ENCODE results near the gene LRRN1.

GRCh38 chr3:3825035-3825434, 25.8 kb downstream of the LRRN1 start:
- TF ChIP-seq RFX5 (IDR thresholded peaks at IDR 0.05) (no peak), MAZ (IDR thresholded peaks at IDR 0.05; ENCODE audit: borderline replicate concordance, low read depth, low read length) (no peak), CTCF (IDR thresholded peaks at IDR 0.05) (no peak), POLR2A (IDR thresholded peaks at IDR 0.05; ENCODE audit: low read length) (no peak), EP300 (IDR thresholded peaks at IDR 0.05) (no peak), MAX (IDR thresholded peaks at IDR 0.05) (no peak), CBX8 (IDR thresholded peaks at IDR 0.05) (no peak), MYC (IDR thresholded peaks at IDR 0.05; ENCODE audit: borderline replicate concordance, low read length) (no peak)
- TF ChIP-seq, protein P1, sequence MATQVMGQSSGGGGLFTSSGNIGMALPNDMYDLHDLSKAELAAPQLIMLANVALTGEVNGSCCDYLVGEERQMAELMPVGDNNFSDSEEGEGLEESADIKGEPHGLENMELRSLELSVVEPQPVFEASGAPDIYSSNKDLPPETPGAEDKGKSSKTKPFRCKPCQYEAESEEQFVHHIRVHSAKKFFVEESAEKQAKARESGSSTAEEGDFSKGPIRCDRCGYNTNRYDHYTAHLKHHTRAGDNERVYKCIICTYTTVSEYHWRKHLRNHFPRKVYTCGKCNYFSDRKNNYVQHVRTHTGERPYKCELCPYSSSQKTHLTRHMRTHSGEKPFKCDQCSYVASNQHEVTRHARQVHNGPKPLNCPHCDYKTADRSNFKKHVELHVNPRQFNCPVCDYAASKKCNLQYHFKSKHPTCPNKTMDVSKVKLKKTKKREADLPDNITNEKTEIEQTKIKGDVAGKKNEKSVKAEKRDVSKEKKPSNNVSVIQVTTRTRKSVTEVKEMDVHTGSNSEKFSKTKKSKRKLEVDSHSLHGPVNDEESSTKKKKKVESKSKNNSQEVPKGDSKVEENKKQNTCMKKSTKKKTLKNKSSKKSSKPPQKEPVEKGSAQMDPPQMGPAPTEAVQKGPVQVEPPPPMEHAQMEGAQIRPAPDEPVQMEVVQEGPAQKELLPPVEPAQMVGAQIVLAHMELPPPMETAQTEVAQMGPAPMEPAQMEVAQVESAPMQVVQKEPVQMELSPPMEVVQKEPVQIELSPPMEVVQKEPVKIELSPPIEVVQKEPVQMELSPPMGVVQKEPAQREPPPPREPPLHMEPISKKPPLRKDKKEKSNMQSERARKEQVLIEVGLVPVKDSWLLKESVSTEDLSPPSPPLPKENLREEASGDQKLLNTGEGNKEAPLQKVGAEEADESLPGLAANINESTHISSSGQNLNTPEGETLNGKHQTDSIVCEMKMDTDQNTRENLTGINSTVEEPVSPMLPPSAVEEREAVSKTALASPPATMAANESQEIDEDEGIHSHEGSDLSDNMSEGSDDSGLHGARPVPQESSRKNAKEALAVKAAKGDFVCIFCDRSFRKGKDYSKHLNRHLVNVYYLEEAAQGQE (IDR thresholded peaks at IDR 0.05), result no peak
